H1 (cell line): Measurements from ENCODE around the gene ADK. TPM values are rescaled to one million over a fixed set of nuclear protein-coding genes. Genes with fewer than 3 reads are reported as not detected.
"Not testable (repeated sequence)": the region's sequence is repeated elsewhere in the genome, so short reads cannot be mapped to it uniquely, and the experiment has no call there.

ENCODE experiments used
- CTCF ChIA-PET: fragments of 300-600 bp; sonication (Branson Sonifier 250); formaldehyde crosslinking; loops from one replicate; lab custom pipeline; 2021; ENCODE audit not compliant: partially characterized antibody; lab: Charles Lee
- POLR2A ChIA-PET: fragments of 300-600 bp; sonication (Branson Sonifier 250); formaldehyde crosslinking; loops from one replicate; lab custom pipeline; 2021; ENCODE audit warnings: inconsistent platforms; ENCODE audit not compliant: partially characterized antibody; lab: Charles Lee
- DNase-seq, 2 experiments: peaks; one replicate each; pipeline versions ENCODE4 v3.0.0 to v3.0.0-alpha.2; 2010 to 2022; ENCODE audit warnings: low spot score in 2 of 2, low read depth in 1 of 2, mixed read lengths in 1 of 2
- FAIRE-seq: peaks from 2 replicates; lab custom pipeline; 2011; peaks lifted over from hg19 to GRCh38; lab: Jason Lieb, UNC
- H2AFZ ChIP-seq: 2 replicates; pipeline ENCODE4 v1.8.1; 2012; ENCODE audit warnings: low read length, inconsistent platforms
- H2AK5ac ChIP-seq: 2 replicates; pipeline ENCODE4 v1.6.1; 2013; ENCODE audit warnings: low read depth, low read length
- H2BK120ac ChIP-seq: replicated peaks from 2 replicates; pipeline ENCODE3; 2013; ENCODE audit warnings: low read depth, low read length, inconsistent platforms
- H2BK12ac ChIP-seq: 2 replicates; pipeline ENCODE4 v1.6.1; 2013; ENCODE audit warnings: low read depth, low read length
- H2BK15ac ChIP-seq: 2 replicates; pipeline ENCODE4 v1.6.1; 2013; ENCODE audit warnings: low read length
- H2BK20ac ChIP-seq: 2 replicates; pipeline ENCODE4 v1.6.1; 2013; ENCODE audit warnings: low read length
- H2BK5ac ChIP-seq: 2 replicates; pipeline ENCODE4 v1.6.1; 2013; ENCODE audit warnings: low read depth, low read length
- H3K14ac ChIP-seq: 2 replicates; pipeline ENCODE4 v1.6.1; 2013; ENCODE audit warnings: inconsistent platforms; ENCODE audit not compliant: insufficient read length
- H3K18ac ChIP-seq: 2 replicates; pipeline ENCODE4 v1.6.1; 2013; ENCODE audit warnings: low read length; ENCODE audit errors: extremely low read depth
- H3K23ac ChIP-seq: 2 replicates; pipeline ENCODE4 v1.6.1; 2013; ENCODE audit warnings: inconsistent platforms; ENCODE audit not compliant: insufficient read length
- H3K23me2 ChIP-seq: 2 replicates; pipeline ENCODE4 v1.6.1; 2013; ENCODE audit warnings: low read depth, low read length
- H3K27ac ChIP-seq: 2 replicates; pipeline ENCODE4 v1.6.1; 2011; ENCODE audit warnings: low read depth, low read length, inconsistent platforms
- H3K27me3 ChIP-seq, 4 experiments: replicated peaks in 1 of 4; 1 replicate in 1 of 4; 2 replicates in 3 of 4; pipeline versions ENCODE4 v1.6.1 to v1.8.1; 2011 to 2013; ENCODE audit warnings: low read length in 3 of 4, mild to moderate bottlenecking in 3 of 4, inconsistent platforms in 2 of 4, mixed read lengths in 2 of 4, moderate library complexity in 1 of 4; ENCODE audit not compliant: control insufficient read depth in 3 of 4, insufficient read depth in 3 of 4; ENCODE audit errors: extremely low read depth in 1 of 4
- H3K36me3 ChIP-seq, 4 experiments: 2 replicates each; pipeline versions ENCODE4 v1.6.1 to v1.8.1; 2011 to 2013; ENCODE audit warnings: mild to moderate bottlenecking in 4 of 4, low read length in 3 of 4, moderate library complexity in 2 of 4, control low read depth in 1 of 4, inconsistent platforms in 1 of 4; ENCODE audit not compliant: insufficient read depth in 4 of 4, control insufficient read depth in 2 of 4
- H3K4ac ChIP-seq: replicated peaks from 2 replicates; pipeline ENCODE3; 2013; ENCODE audit warnings: low read length, low read depth, mixed read lengths, inconsistent platforms; ENCODE audit not compliant: insufficient read length
- H3K4me1 ChIP-seq, 4 experiments: replicated peaks in 1 of 4; 1 replicate in 1 of 4; 2 replicates in 3 of 4; pipeline versions ENCODE4 v1.6.1 to v1.8.1; 2011 to 2013; ENCODE audit warnings: low read length in 3 of 4, inconsistent platforms in 2 of 4, mixed read lengths in 1 of 4; ENCODE audit not compliant: insufficient read depth in 4 of 4, control insufficient read depth in 3 of 4
- H3K4me2 ChIP-seq, 2 experiments: 2 replicates each; pipeline versions ENCODE4 v1.6.1 to v1.8.1; 2011 to 2013; ENCODE audit warnings: low read depth in 2 of 2, low read length in 2 of 2, control low read depth in 1 of 2, inconsistent platforms in 1 of 2, mild to moderate bottlenecking in 1 of 2; ENCODE audit not compliant: insufficient read depth in 1 of 2
- H3K4me3 ChIP-seq, 4 experiments: fragments of 200-600, 300-600 bp in 1 of 4; sonication (generic), shearing (Covaris generic), sonication (Bioruptor Twin) in 1 of 4; 2 replicates each; pipeline versions ENCODE4 v1.5.1 to v1.8.1; 2011 to 2016; ENCODE audit warnings: low read length in 4 of 4, low read depth in 3 of 4, control low read depth in 2 of 4, inconsistent platforms in 2 of 4, mild to moderate bottlenecking in 2 of 4, mixed read lengths in 1 of 4, moderate library complexity in 1 of 4; ENCODE audit not compliant: insufficient read depth in 2 of 4; ENCODE audit errors: extremely low read depth in 1 of 4
- H3K56ac ChIP-seq: replicated peaks from 2 replicates; pipeline ENCODE3; 2013; ENCODE audit warnings: low read depth, mild to moderate bottlenecking, mixed read lengths, low read length, inconsistent platforms; ENCODE audit not compliant: insufficient read length
- H3K79me1 ChIP-seq: 2 replicates; pipeline ENCODE4 v1.6.1; 2013; ENCODE audit warnings: low read depth, low read length, control low read depth
- H3K79me2 ChIP-seq, 2 experiments: 2 replicates each; pipeline versions ENCODE4 v1.6.1 to v1.8.1; 2012 to 2013; ENCODE audit warnings: low read length in 2 of 2, mild to moderate bottlenecking in 2 of 2, inconsistent platforms in 1 of 2; ENCODE audit not compliant: insufficient read depth in 2 of 2, control insufficient read depth in 1 of 2
- H3K9ac ChIP-seq, 4 experiments: replicated peaks in 1 of 4; 1 replicate in 1 of 4; 2 replicates in 3 of 4; pipeline versions ENCODE4 v1.6.1 to v1.8.1; 2011 to 2013; ENCODE audit warnings: low read depth in 3 of 4, low read length in 3 of 4, control low read depth in 2 of 4, mild to moderate bottlenecking in 2 of 4, moderate library complexity in 2 of 4, inconsistent platforms in 1 of 4; ENCODE audit errors: extremely low read depth in 1 of 4
- H3K9me3 ChIP-seq, 2 experiments: 2 replicates each; pipeline versions ENCODE4 v1.6.1 to v1.8.1; 2012 to 2013; ENCODE audit warnings: mild to moderate bottlenecking in 2 of 2, moderate library complexity in 2 of 2, control low read depth in 1 of 2, inconsistent platforms in 1 of 2, low read depth in 1 of 2, low read length in 1 of 2, mixed read lengths in 1 of 2; ENCODE audit not compliant: insufficient read depth in 2 of 2
- H4K20me1 ChIP-seq, 2 experiments: replicated peaks in 1 of 2; 2 replicates each; pipeline versions ENCODE3 to v1.8.1; 2011 to 2013; ENCODE audit warnings: inconsistent platforms in 2 of 2, low read length in 2 of 2, mild to moderate bottlenecking in 1 of 2; ENCODE audit not compliant: insufficient read depth in 2 of 2, control insufficient read depth in 1 of 2
- H4K5ac ChIP-seq: 2 replicates; pipeline ENCODE4 v1.6.1; 2013; ENCODE audit warnings: low read length, low read depth, mixed read lengths, inconsistent platforms; ENCODE audit not compliant: insufficient read length
- H4K8ac ChIP-seq: 2 replicates; pipeline ENCODE4 v1.8.0; 2013; ENCODE audit warnings: mild to moderate bottlenecking, moderate library complexity, low read length, inconsistent platforms; ENCODE audit not compliant: insufficient read depth; ENCODE audit errors: extremely low read depth
- H4K91ac ChIP-seq: replicated peaks from 2 replicates; pipeline ENCODE3; 2013; ENCODE audit warnings: low read length, mixed read lengths, inconsistent platforms; ENCODE audit not compliant: insufficient read length
- EZH2 ChIP-seq: fragments of 200-600 bp; sonication (generic); IDR thresholded peaks from 2 replicates; pipeline ENCODE4 v1.7.1; 2012; ENCODE audit warnings: low read depth, mild to moderate bottlenecking, moderate library complexity, low read length, inconsistent platforms; ENCODE audit not compliant: severe bottlenecking
- GTF2F1 ChIP-seq: IDR thresholded peaks from 2 replicates; pipeline ENCODE4 v1.6.1; 2012; ENCODE audit warnings: low read depth, low read length, improper control_type of control experiment, borderline replicate concordance
- WGBS, 2 experiments: shearing (Covaris generic) in 1 of 2; methylation state at CpG; one replicate each; pipeline versions ENCODE4 v1.1.6 to v1.1.7; 2013 to 2015; ENCODE audit warnings: low lambda C conversion rate in 2 of 2, mixed read lengths in 2 of 2, inconsistent platforms in 1 of 2, low coverage in 1 of 2, missing lambda C conversion rate in 1 of 2; ENCODE audit not compliant: insufficient replicate concordance in 2 of 2, insufficient coverage in 1 of 2, insufficient read length in 1 of 2; ENCODE audit errors: extremely low coverage in 1 of 2, missing lambda C conversion rate in 1 of 2; 5-methylcytosine and 5-hydroxymethylcytosine counted together
- polyA plus RNA-seq, 7 experiments: library from polyadenylated mRNA; depleted of rRNA in 3 of 7; stranded (reverse) in 5 of 7; unstranded in 2 of 7; fragments of >200 nt in 5 of 7; fragments of 200-250 nt in 2 of 7; gene quantifications; 1 replicate in 5 of 7; 2 replicates in 1 of 7; 4 replicates in 1 of 7; pipeline versions ENCODE4 v1.2.1 to v1.2.3, GENCODE V29; 2011 to 2013; ENCODE audit warnings: missing spikeins in 2 of 7, mixed read lengths in 2 of 7
- total RNA-seq: library from RNA; stranded (reverse); fragmentation: NEBNext Ultra II Directional; extraction: Animal tissue kit (Norgen Biotek cat#: 25700); gene quantifications from 2 replicates; pipeline ENCODE4 v1.2.1, GENCODE V29; 2021

ADK gene
- total and polyA plus RNA-seq, 2 of the 8 experiments (the other 6 are each of a cell fraction or from before 2014, with no cell fraction given): 12.3 to 42.4 TPM

- TF ChIP-seq GTF2F1 (no peak), EZH2 (no peak)
- TF ChIP-seq, all 59 proteins: peak for 0
Measured at GRCh38 chr10:74187237-74187636, 36.2 kb downstream of the ADK start (continued).

- not testable (repeated sequence) for H3K27ac ChIP-seq
Measured at GRCh38 chr10:74188617-74189016, 37.6 kb downstream of the ADK start.

More at GRCh38 chr10:74188617-74189016, 37.6 kb downstream of the ADK start:
- not testable (repeated sequence) for H3K36me3 ChIP-seq, H3K4me2 ChIP-seq, H3K4me1 ChIP-seq, H3K18ac ChIP-seq, H4K8ac ChIP-seq, H3K79me1 ChIP-seq, H2AFZ ChIP-seq, H4K5ac ChIP-seq, H2BK15ac ChIP-seq, H3K23ac ChIP-seq, H3K4ac ChIP-seq, H3K14ac ChIP-seq, H2BK5ac ChIP-seq, H2BK12ac ChIP-seq, DNase-seq, H3K56ac ChIP-seq, H3K23me2 ChIP-seq, H2BK120ac ChIP-seq, H4K20me1 ChIP-seq, H3K4me3 ChIP-seq, H2BK20ac ChIP-seq, H3K9ac ChIP-seq, FAIRE-seq, H2AK5ac ChIP-seq, H3K27me3 ChIP-seq, H4K91ac ChIP-seq, H3K9me3 ChIP-seq
- 92% methylated on average over 13 of the region's 13 CpGs; no CpG with 5 or more reads in 1 of the 2 experiments for WGBS, 2 experiments
- ChIA-PET POLR2A (interaction anchor here (2.4 kb wide), 1 partner anchor 12 kb away, joined by 13 read pairs; no protein-coding TSS in a partner anchor), CTCF (interaction anchor here (1.3 to 2.2 kb wide), 3 partner anchors 11 to 84 kb away, joined by 3 to 10 read pairs (median 4); no protein-coding TSS in a partner anchor)
- H3K79me2 ChIP-seq: peaks cover 0 to 80% of the 10 kb centered on the region in 2 experiments; a peak in 2 of 4 replicates
